ENCODE measurements around the gene TSEN54.
A peak's percentile ranks its signal among the peaks of the same experiment; 100 is the strongest.
"Not testable (repeated sequence)": the region's sequence is repeated elsewhere in the genome, so short reads cannot be mapped to it uniquely, and the experiment has no call there.

The TSEN54 gene

DNA sequence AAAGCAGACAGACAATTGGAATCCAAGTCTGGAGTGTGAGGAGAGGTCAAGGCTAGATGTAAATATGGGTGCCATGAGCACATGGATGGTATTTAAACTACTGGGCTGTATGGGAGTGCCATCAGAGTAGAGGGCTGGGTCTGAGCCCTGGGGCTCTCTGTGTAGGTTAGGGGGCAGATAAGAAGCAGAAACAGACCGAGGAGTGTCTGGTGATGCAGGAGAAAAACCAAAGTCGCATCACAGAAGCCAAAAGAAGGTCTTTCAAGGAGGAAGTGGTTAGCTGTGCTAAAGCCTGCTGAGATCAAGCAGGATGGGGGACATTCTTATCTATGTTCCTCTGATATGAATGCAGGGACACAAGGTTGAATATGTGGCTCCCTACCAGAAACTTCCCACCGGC is 1.9 kb downstream of the TSEN54 start:
- no peak for DNase-seq (ENCODE audit: low read depth in 1 of 2, low spot score in 1 of 2)

DNA sequence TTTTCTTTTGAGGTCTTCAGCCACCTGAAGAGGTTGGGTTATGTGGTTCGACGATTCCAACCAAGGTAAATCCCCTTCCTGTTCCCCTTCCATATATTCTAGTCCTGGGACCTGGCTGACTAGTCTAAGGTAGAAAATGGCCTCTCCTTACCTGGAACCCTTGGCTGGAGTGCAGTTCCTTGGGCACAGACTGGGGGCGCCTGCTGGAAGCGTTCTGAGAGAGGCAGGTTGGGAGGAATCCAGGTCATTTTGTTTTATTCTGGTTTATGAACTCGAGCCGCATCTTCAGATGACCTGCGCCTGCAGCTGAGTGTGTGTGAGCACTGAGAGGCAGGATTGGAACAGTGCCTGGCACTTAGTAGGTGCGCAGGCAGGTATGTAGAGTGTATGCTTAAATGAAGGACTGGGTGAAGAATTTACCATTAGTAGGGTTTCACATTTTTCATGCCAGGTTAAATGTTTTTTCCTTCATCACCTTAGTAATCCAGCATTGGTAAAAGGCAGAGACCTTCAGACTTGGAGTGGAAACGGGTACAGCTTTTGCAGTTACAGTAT is 2.7 kb downstream of the TSEN54 start:
- DNase-seq (ENCODE audit: low read depth in 1 of 2, low spot score in 1 of 2), result no peak

- DNase-seq (ENCODE audit: low read depth in 1 of 2, low spot score in 1 of 2), result not testable (repeated sequence)
These were observed 4.1 kb downstream of the TSEN54 start for GRCh38 chr17:75520413-75520812.

DNA sequence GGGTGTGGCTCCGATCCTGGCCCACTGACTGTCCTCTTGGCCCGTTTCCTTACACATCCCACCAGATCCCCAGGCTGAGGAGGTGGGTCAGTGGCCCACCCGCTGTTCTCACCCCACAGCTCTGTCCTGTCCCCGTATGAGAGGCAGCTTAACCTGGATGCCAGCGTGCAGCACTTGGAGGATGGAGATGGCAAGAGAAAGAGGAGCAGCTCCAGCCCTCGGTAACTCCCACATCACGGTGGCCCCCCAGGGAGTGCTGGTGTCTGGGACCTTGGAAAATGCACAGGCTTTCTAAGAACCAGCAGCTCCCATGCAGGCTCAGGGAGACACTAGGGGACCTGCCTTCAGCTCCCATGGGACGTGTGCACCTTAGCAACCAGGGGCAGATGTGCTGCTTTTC is 5.0 kb downstream of the TSEN54 start:
- no peak for DNase-seq (ENCODE audit: low read depth in 1 of 2, low spot score in 1 of 2)

- DNase-seq (ENCODE audit: low read depth in 1 of 2, low spot score in 1 of 2), result no peak
These were observed 5.8 kb downstream of the TSEN54 start for GRCh38 chr17:75521951-75522727.

GRCh38 chr17:75523647-75524046 is 7.3 kb downstream of the TSEN54 start:
- no peak for DNase-seq (ENCODE audit: low read depth in 1 of 2, low spot score in 1 of 2)

- DNase-seq (ENCODE audit: low read depth in 1 of 2, low spot score in 1 of 2), result no peak
These were observed 8.1 kb downstream of the TSEN54 start for GRCh38 chr17:75524269-75524969.

GRCh38 chr17:75524970-75525805 is 8.9 kb downstream of the TSEN54 start, which contains the start of gene LLGL2:
Gene LLGL2 (plus strand): TSS chr17:75525697. CDS start chr17:75543427, 17,730 bp downstream.
- peak; percentile 59 to 60 for DNase-seq (ENCODE audit: low read depth in 1 of 2, low spot score in 1 of 2)

GRCh38 chr17:75525806-75526554 is 9.7 kb downstream of the TSEN54 start:
- no peak for DNase-seq (ENCODE audit: low read depth in 1 of 2, low spot score in 1 of 2)

- no peak for DNase-seq (ENCODE audit: low read depth in 1 of 2, low spot score in 1 of 2)
These were observed 10.4 kb downstream of the TSEN54 start for GRCh38 chr17:75526555-75527270.

- no peak for DNase-seq (ENCODE audit: low read depth in 1 of 2, low spot score in 1 of 2)
These were observed 14.8 kb downstream of the TSEN54 start for GRCh38 chr17:75530837-75531720.

- DNase-seq (ENCODE audit: low read depth in 1 of 2, low spot score in 1 of 2), result no peak
These were observed 15.4 kb downstream of the TSEN54 start for GRCh38 chr17:75531721-75532072.

DNA sequence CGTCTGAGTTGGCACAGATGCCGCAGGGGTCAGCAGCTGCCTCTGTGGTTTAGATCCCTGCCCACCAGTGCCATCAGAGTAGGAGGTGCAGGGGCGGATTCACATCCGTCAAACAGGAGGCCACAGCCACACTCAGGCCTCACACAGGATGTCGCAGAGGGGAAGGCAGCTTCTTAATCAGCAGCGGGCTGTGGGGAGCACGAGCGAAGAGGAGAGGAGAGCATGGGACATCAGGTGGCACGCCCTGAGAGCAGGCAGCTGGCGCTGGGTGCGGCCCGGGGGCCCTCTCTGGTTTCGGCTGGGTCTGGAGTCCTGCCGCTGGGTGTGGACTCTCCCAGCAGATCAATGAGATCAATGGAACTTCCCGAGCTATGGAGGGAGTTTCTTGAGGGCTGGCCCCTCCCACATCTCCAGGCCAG is 18.8 kb downstream of the TSEN54 start:
- peak; percentile 18 to 34 for DNase-seq (ENCODE audit: low read depth in 1 of 2, low spot score in 1 of 2)

DNA sequence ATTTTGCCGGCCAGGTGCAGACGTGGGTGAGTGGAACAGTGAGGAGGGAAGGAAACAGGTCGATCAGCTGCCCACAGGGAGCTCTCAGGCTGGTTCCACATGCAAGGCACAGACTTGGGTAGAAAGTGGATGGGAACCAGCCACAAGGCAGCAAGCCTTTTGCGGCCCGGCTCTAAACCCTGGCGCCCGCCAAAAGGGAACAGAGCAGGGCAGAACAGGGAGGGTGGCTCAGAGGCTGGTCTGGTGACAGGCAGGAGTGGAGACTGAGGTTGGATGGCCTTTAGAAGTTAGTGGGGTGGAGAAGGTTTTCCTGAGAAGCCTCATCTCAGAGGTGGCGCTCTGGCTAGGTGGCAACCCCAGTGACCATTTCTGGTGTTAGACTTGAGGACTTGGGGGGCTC is 19.5 kb downstream of the TSEN54 start:
- DNase-seq (ENCODE audit: low read depth in 1 of 2, low spot score in 1 of 2), result no peak

GRCh38 chr17:75536366-75536765 is 20.0 kb downstream of the TSEN54 start:
- DNase-seq (ENCODE audit: low read depth in 1 of 2, low spot score in 1 of 2), result no peak

- no peak for DNase-seq (ENCODE audit: low read depth in 1 of 2, low spot score in 1 of 2)
These were observed 23.8 kb downstream of the TSEN54 start for GRCh38 chr17:75539967-75540729.

DNA sequence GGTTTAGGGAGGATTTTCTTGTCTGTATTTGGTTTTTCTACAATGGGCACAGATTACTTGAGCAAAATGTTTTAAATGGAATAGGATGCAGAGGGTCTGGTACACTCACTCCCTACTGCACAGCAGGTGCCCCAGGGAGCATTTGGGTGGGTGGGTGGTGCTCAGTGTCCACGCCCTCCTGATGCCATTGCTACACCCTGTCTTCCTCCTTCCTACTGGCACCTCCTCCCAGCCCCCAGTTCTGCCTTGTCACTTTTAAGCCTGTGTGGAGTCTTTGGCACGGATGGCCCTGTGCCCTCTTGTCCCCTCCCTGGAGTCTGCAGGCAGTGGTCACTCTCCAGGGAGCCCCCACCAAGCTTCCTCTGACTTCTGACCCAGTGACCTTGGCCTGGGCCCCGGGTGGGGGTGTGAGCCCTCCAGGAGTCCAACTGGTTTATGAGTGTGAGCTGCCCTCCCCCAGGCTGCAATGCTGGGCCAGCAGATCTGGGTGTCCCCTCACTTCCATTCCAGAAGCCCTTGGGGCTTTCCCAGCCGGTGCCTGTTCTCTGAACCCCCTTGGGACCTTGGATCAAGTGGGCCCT is 24.7 kb downstream of the TSEN54 start:
- DNase-seq (ENCODE audit: low read depth in 1 of 2, low spot score in 1 of 2), result no peak

DNA sequence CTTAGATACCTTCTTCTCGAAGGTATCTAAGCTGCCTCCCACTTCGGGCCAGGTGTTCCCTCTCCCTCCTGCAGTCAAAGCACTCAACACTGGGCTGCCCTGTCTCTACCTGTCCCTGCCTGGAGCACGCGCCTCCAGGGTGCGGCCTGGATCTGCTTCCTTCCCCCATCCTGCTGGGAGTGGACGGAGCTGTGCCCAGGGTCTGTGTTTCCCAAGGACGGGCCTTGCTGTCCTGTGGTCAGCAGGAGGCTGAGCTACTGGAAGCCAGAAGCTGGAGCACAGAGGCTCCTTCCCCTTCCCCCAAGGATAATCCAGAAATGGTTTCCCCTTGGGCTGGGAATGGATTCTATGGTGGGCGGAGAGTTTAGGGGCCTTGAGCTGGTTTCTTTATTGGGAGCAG is 25.9 kb downstream of the TSEN54 start:
- DNase-seq (ENCODE audit: low read depth in 1 of 2, low spot score in 1 of 2), result no peak
